ENCODE results near the gene PRDX2.

PRDX2 gene

GRCh38 chr19:12756150-12756883 lies 45.3 kb downstream of the PRDX2 start:
- DNase-seq: no peak
- peaks cover 38% of the 10 kb centered on the region for H3K27me3 ChIP-seq
- no peaks in the 10 kb centered on the region for H3K4me1 ChIP-seq
- no peaks in the 10 kb centered on the region for H3K36me3 ChIP-seq
- TF ChIP-seq, protein P1, sequence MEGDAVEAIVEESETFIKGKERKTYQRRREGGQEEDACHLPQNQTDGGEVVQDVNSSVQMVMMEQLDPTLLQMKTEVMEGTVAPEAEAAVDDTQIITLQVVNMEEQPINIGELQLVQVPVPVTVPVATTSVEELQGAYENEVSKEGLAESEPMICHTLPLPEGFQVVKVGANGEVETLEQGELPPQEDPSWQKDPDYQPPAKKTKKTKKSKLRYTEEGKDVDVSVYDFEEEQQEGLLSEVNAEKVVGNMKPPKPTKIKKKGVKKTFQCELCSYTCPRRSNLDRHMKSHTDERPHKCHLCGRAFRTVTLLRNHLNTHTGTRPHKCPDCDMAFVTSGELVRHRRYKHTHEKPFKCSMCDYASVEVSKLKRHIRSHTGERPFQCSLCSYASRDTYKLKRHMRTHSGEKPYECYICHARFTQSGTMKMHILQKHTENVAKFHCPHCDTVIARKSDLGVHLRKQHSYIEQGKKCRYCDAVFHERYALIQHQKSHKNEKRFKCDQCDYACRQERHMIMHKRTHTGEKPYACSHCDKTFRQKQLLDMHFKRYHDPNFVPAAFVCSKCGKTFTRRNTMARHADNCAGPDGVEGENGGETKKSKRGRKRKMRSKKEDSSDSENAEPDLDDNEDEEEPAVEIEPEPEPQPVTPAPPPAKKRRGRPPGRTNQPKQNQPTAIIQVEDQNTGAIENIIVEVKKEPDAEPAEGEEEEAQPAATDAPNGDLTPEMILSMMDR (IDR thresholded peaks at IDR 0.05; ENCODE audit: low read depth, low read length): no peak
- H3K9me3 ChIP-seq: no peaks in the 10 kb centered on the region
- H3K4me3 ChIP-seq (ENCODE audit: low read depth, low read length): no peak overlapping the region

DNA sequence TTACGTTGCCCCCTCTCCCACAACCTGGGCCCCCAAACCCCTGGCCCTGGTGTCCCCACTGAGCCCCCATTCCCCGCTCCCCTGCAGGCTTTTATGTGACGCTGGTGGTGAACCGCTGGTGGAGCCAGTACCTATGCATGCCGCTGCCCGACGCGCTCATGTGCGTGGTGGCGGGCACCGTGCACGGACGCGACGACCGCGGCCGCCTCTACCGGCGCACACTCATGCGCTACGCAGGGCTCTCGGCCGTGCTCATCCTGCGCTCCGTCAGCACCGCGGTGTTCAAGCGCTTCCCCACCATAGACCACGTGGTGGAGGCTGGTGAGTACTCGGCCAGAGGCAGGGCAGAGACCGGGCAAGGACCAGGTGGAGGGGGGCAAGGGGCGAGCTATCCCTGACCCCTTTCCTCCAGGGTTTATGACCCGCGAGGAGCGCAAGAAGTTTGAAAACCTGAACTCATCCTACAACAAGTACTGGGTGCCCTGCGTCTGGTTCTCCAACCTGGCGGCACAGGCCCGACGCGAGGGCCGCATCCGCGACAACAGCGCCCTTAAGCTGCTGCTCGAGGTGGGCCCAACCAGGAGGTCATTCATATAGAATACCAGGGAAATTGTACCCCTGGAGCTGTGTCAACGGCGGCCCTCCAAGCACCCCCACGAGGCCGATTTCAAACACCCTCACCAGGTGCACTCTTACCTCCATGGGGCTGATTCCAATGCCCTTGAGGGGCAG lies 47.0 kb downstream of the PRDX2 start:
- no peak for DNase-seq

GRCh38 chr19:12752056-12752781 lies 49.4 kb downstream of the PRDX2 start:
- Histone ChIP-seq H3K4me1 (no peaks in the 10 kb centered on the region), H3K4me3 (ENCODE audit: low read depth, low read length) (no peak overlapping the region), H3K27me3 (peaks cover 58% of the 10 kb centered on the region), H3K36me3 (peaks cover 6% of the 10 kb centered on the region), H3K9me3 (no peaks in the 10 kb centered on the region)
- TF ChIP-seq, protein P1 (IDR thresholded peaks at IDR 0.05; ENCODE audit: low read depth, low read length): no peak
- DNase-seq: no peak

More for the DNA sequence above, 47.0 kb downstream of the PRDX2 start:
- TF ChIP-seq, protein P1 (IDR thresholded peaks at IDR 0.05; ENCODE audit: low read depth, low read length): no peak
- Histone ChIP-seq H3K36me3 (no peaks in the 10 kb centered on the region), H3K4me1 (no peaks in the 10 kb centered on the region), H3K4me3 (ENCODE audit: low read depth, low read length) (no peak overlapping the region), H3K27me3 (peaks cover 55% of the 10 kb centered on the region), H3K9me3 (no peaks in the 10 kb centered on the region)

DNA sequence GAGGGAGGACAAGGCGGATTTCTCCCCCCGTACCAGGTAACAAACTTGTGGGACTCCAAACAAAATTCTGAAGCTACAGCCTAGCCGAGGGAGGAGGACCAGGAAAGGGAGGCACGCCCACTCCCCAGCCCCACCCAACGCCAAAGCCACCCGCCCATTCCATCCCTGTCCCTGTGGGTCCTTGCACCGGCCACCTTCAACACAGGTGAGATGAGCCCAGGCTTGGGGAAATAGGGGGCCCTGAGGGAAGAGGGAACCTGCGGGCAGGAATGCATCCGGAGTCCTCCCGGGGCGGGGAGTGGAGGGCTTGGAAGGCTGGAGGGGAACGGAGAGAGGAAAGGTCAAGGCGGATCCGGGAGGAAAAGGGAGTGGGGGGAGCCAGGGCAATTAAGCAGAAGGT lies 50.0 kb downstream of the PRDX2 start, which contains the start of gene BEST2:
Gene BEST2, plus strand, starts transcription at position 157 of the 400 bp plus-strand sequence. CDS start 802 bp downstream, outside the sequence.
- Histone ChIP-seq H3K4me3 (ENCODE audit: low read depth, low read length) (no peak within 1 kb of the TSS), H3K36me3 (peaks cover 6% of the 10 kb centered on the region), H3K27me3 (peaks cover 58% of the 10 kb centered on the region), H3K9me3 (no peaks in the 10 kb centered on the region), H3K4me1 (no peaks in the 10 kb centered on the region)
- no peak for DNase-seq
- TF ChIP-seq, protein P1 (IDR thresholded peaks at IDR 0.05; ENCODE audit: low read depth, low read length): no peak

- Histone ChIP-seq H3K27me3 (peaks cover 58% of the 10 kb centered on the region), H3K4me1 (no peaks in the 10 kb centered on the region), H3K36me3 (peaks cover 13% of the 10 kb centered on the region), H3K9me3 (no peaks in the 10 kb centered on the region), H3K4me3 (ENCODE audit: low read depth, low read length) (no peak overlapping the region)
- DNase-seq: no peak
- TF ChIP-seq, protein P1 (IDR thresholded peaks at IDR 0.05; ENCODE audit: low read depth, low read length): no peak
Observed at GRCh38 chr19:12750851-12751250, 50.7 kb downstream of the PRDX2 start.
